Muscle of leg (tissue), 11 donors: ENCODE results near the gene PRR19. TPM values are rescaled to one million over a fixed set of nuclear protein-coding genes. Genes with fewer than 3 reads are reported as not detected.

Experiments
- DNase-seq: peaks from one replicate; pipeline ENCODE4 v3.0.0; 2013
- H3K27ac ChIP-seq: one replicate; pipeline ENCODE4 v1.5.1; 2013; ENCODE audit warnings: mild to moderate bottlenecking, low read length, control low read depth
- H3K27me3 ChIP-seq: one replicate; pipeline ENCODE4 v1.6.1; 2013; ENCODE audit warnings: low read length; ENCODE audit not compliant: control insufficient read depth, insufficient read depth
- H3K36me3 ChIP-seq: one replicate; pipeline ENCODE4 v1.6.1; 2013; ENCODE audit warnings: low read length; ENCODE audit not compliant: control insufficient read depth, insufficient read depth
- H3K4me1 ChIP-seq: one replicate; pipeline ENCODE4 v1.6.1; 2013; ENCODE audit warnings: low read length; ENCODE audit not compliant: control insufficient read depth, insufficient read depth
- H3K4me3 ChIP-seq: one replicate; pipeline ENCODE4 v1.5.1; 2013; ENCODE audit warnings: low read length, control low read depth
- H3K9me3 ChIP-seq: replicated peaks from 2 replicates; pipeline ENCODE4 v1.6.1; 2013; ENCODE audit warnings: low read depth, low read length; ENCODE audit not compliant: control insufficient read depth
- WGBS: methylation state at CpG from one replicate; pipeline ENCODE4 v1.1.5; 2013; ENCODE audit warnings: missing lambda C conversion rate; ENCODE audit not compliant: insufficient coverage; 5-methylcytosine and 5-hydroxymethylcytosine counted together
- polyA plus RNA-seq, 8 donors: library from polyadenylated mRNA; unstranded; fragments of 120-200 nt; gene quantifications; one replicate each; pipeline versions ENCODE4 v1.2.1 to v1.2.3, GENCODE V29; 2013; ENCODE audit warnings: inconsistent platforms in 1 of 8, low replicate concordance in 1 of 8; ENCODE audit not compliant: insufficient read length in 8 of 8, insufficient read depth in 1 of 8
- total RNA-seq: library from RNA; stranded (reverse); fragments of 120-200 nt; gene quantifications from one replicate; pipeline ENCODE4 v1.2.4, GENCODE V29; 2013

Gene PRR19
- total and polyA plus RNA-seq, 9 donors = 0.27 to 1.4 (median 0.72) TPM

- Histone ChIP-seq H3K36me3 (peaks cover 25% of the 10 kb centered on the region), H3K4me1 (peaks cover 57% of the 10 kb centered on the region), H3K9me3 (no peaks in the 10 kb centered on the region), H3K27ac (no peak overlapping the region), H3K27me3 (no peaks in the 10 kb centered on the region), H3K4me3 (no peak overlapping the region)
- under 1% methylated on average over 52 of the region's 76 CpGs for WGBS
- peak; percentile 92 for DNase-seq
These were observed 17.8 kb upstream of the PRR19 start for GRCh38 chr19:42284066-42284501.

GRCh38 chr19:42284591-42285341 lies 17.2 kb upstream of the PRR19 start:
- peaks cover 32% of the 10 kb centered on the region for H3K36me3 ChIP-seq
- WGBS = under 1% methylated on average over 39 of the region's 41 CpGs
- peaks cover 51% of the 10 kb centered on the region for H3K4me1 ChIP-seq
- peak; percentile 51 for DNase-seq
- H3K27ac ChIP-seq = peak overlapping the region; percentile 80
- H3K9me3 ChIP-seq = no peaks in the 10 kb centered on the region
- peak overlapping the region; percentile 75 for H3K4me3 ChIP-seq
- H3K27me3 ChIP-seq = no peaks in the 10 kb centered on the region

- Histone ChIP-seq H3K27ac (peak overlapping the region; percentile 80), H3K27me3 (no peaks in the 10 kb centered on the region), H3K4me3 (peak overlapping the region; percentile 75), H3K4me1 (peaks cover 51% of the 10 kb centered on the region), H3K36me3 (peaks cover 40% of the 10 kb centered on the region), H3K9me3 (no peaks in the 10 kb centered on the region)
- DNase-seq = peak; percentile 62
- WGBS = 0% methylated on average over 1 of the region's 5 CpGs
These were observed 16.4 kb upstream of the PRR19 start for GRCh38 chr19:42285541-42285941.

GRCh38 chr19:42285988-42286348 lies 16.0 kb upstream of the PRR19 start:
- peak overlapping the region; percentile 9 for H3K4me3 ChIP-seq
- WGBS = 5% methylated on average over 3 of the region's 6 CpGs
- peak overlapping the region; percentile 80 for H3K27ac ChIP-seq
- no peaks in the 10 kb centered on the region for H3K27me3 ChIP-seq
- peaks cover 48% of the 10 kb centered on the region for H3K4me1 ChIP-seq
- peaks cover 44% of the 10 kb centered on the region for H3K36me3 ChIP-seq
- H3K9me3 ChIP-seq = no peaks in the 10 kb centered on the region
- no peak for DNase-seq

GRCh38 chr19:42286349-42287016 lies 15.4 kb upstream of the PRR19 start:
- Histone ChIP-seq H3K27ac (peak overlapping the region; percentile 80), H3K36me3 (peaks cover 49% of the 10 kb centered on the region), H3K4me3 (peak overlapping the region; percentile 9), H3K4me1 (peaks cover 43% of the 10 kb centered on the region), H3K27me3 (no peaks in the 10 kb centered on the region), H3K9me3 (no peaks in the 10 kb centered on the region)
- 16% methylated on average over 4 of the region's 13 CpGs for WGBS
- peak; percentile 77 for DNase-seq

- Histone ChIP-seq H3K36me3 (peaks cover 57% of the 10 kb centered on the region), H3K9me3 (no peaks in the 10 kb centered on the region), H3K4me3 (no peak overlapping the region), H3K4me1 (peaks cover 36% of the 10 kb centered on the region), H3K27ac (peak overlapping the region; percentile 55), H3K27me3 (no peaks in the 10 kb centered on the region)
- DNase-seq = no peak
- 84% methylated on average over 27 of the region's 30 CpGs for WGBS
These were observed 14.7 kb upstream of the PRR19 start for GRCh38 chr19:42287017-42287826.

GRCh38 chr19:42287827-42288107 lies 14.2 kb upstream of the PRR19 start:
- H3K4me1 ChIP-seq = peaks cover 30% of the 10 kb centered on the region
- no peak overlapping the region for H3K4me3 ChIP-seq
- WGBS = 87% methylated on average over 10 of the region's 10 CpGs
- no peak overlapping the region for H3K27ac ChIP-seq
- H3K9me3 ChIP-seq = no peaks in the 10 kb centered on the region
- peaks cover 62% of the 10 kb centered on the region for H3K36me3 ChIP-seq
- no peaks in the 10 kb centered on the region for H3K27me3 ChIP-seq
- DNase-seq = peak; percentile 9

GRCh38 chr19:42288387-42288786 lies 13.5 kb upstream of the PRR19 start:
- H3K4me3 ChIP-seq = no peak overlapping the region
- no peaks in the 10 kb centered on the region for H3K27me3 ChIP-seq
- no peak overlapping the region for H3K27ac ChIP-seq
- peak; percentile 11 for DNase-seq
- no CpG with 5 or more reads among the region's 4 CpGs for WGBS
- H3K36me3 ChIP-seq = peaks cover 68% of the 10 kb centered on the region
- no peaks in the 10 kb centered on the region for H3K9me3 ChIP-seq
- peaks cover 24% of the 10 kb centered on the region for H3K4me1 ChIP-seq

GRCh38 chr19:42288881-42289555 lies 12.9 kb upstream of the PRR19 start:
- H3K9me3 ChIP-seq = no peaks in the 10 kb centered on the region
- H3K27me3 ChIP-seq = no peaks in the 10 kb centered on the region
- no peak overlapping the region for H3K4me3 ChIP-seq
- peaks cover 75% of the 10 kb centered on the region for H3K36me3 ChIP-seq
- 86% methylated on average over 17 of the region's 22 CpGs for whole genome bisulfite sequencing
- DNase-seq = peak; percentile 6
- peaks cover 23% of the 10 kb centered on the region for H3K4me1 ChIP-seq
- H3K27ac ChIP-seq = no peak overlapping the region
